Measurements from ENCODE around the gene ACTL8. TPM values are rescaled to one million over a fixed set of nuclear protein-coding genes. Genes with fewer than 3 reads are reported as not detected.

Gene ACTL8
- total RNA-seq, 4 donors from 2014 or later: 0.18 to 0.50 (median 0.19) TPM; not detected in 1

GRCh38 chr1:17867470-17867869 is 112.3 kb downstream of the ACTL8 start:
- no peak overlapping the region for H3K4me3 ChIP-seq
- intact Hi-C loops (cut with DNase I): no loop called here
- H3K4me1 ChIP-seq: no peaks in the 10 kb centered on the region
- H3K27me3 ChIP-seq: peaks cover 0 to 11% (median 0%) of the 10 kb centered on the region in 4 donors
- H3K27ac ChIP-seq: no peak overlapping the region
- DNase-seq: no peak
- H3K36me3 ChIP-seq: no peaks in the 10 kb centered on the region
- TF ChIP-seq CTCF (IDR thresholded peaks at IDR 0.05) (no peak), POLR2A (IDR thresholded peaks at IDR 0.05) (no peak)
- WGBS, 2 donors: 86 to 87% methylated on average over 8 of the region's 8 CpGs
- no peaks in the 10 kb centered on the region for H3K9me3 ChIP-seq

- no peak for DNase-seq
- no peak overlapping the region for H3K4me3 ChIP-seq
- no peak overlapping the region for H3K27ac ChIP-seq
- intact Hi-C loops (cut with DNase I): no loop called here
- H3K36me3 ChIP-seq: no peaks in the 10 kb centered on the region
- H3K4me1 ChIP-seq: no peaks in the 10 kb centered on the region
- no peaks in the 10 kb centered on the region for H3K9me3 ChIP-seq
- no peak for TF ChIP-seq CTCF (IDR thresholded peaks at IDR 0.05)
- no peak for TF ChIP-seq POLR2A (IDR thresholded peaks at IDR 0.05)
- WGBS, 2 donors: 60 to 68% methylated on average over 3 of the region's 3 CpGs
- peaks cover 0 to 12% (median 0%) of the 10 kb centered on the region in 4 donors for H3K27me3 ChIP-seq
These were observed 114.7 kb downstream of the ACTL8 start for GRCh38 chr1:17869815-17870214.

GRCh38 chr1:17870679-17871078 is 115.5 kb downstream of the ACTL8 start:
- H3K4me1 ChIP-seq: no peaks in the 10 kb centered on the region
- no peak overlapping the region for H3K27ac ChIP-seq
- TF ChIP-seq POLR2A (IDR thresholded peaks at IDR 0.05) (no peak), CTCF (IDR thresholded peaks at IDR 0.05) (no peak)
- H3K4me3 ChIP-seq: no peak overlapping the region
- no peaks in the 10 kb centered on the region for H3K9me3 ChIP-seq
- WGBS, 2 donors: 86 to 94% methylated on average over 1 of the region's 1 CpG
- intact Hi-C loops (cut with DNase I): no loop called here
- H3K27me3 ChIP-seq: peaks cover 0 to 12% (median 0%) of the 10 kb centered on the region in 4 donors
- no peak for DNase-seq
- H3K36me3 ChIP-seq: no peaks in the 10 kb centered on the region

GRCh38 chr1:17873007-17873675 is 118.0 kb downstream of the ACTL8 start:
- TF ChIP-seq CTCF (IDR thresholded peaks at IDR 0.05) (no peak), POLR2A (IDR thresholded peaks at IDR 0.05) (no peak)
- WGBS, 2 donors: 70 to 78% methylated on average over 1 to 3 of the region's 8 CpGs
- intact Hi-C loops (cut with DNase I): no loop called here
- peaks cover 0 to 12% (median 0%) of the 10 kb centered on the region in 4 donors for H3K27me3 ChIP-seq
- H3K4me3 ChIP-seq: no peak overlapping the region
- H3K4me1 ChIP-seq: no peaks in the 10 kb centered on the region
- no peak for DNase-seq
- no peaks in the 10 kb centered on the region for H3K9me3 ChIP-seq
- H3K36me3 ChIP-seq: no peaks in the 10 kb centered on the region
- H3K27ac ChIP-seq: no peak overlapping the region

- Histone ChIP-seq H3K27me3 (peaks cover 0 to 15% (median 0%) of the 10 kb centered on the region in 4 donors), H3K4me1 (no peaks in the 10 kb centered on the region), H3K9me3 (no peaks in the 10 kb centered on the region), H3K36me3 (no peaks in the 10 kb centered on the region), H3K4me3 (no peak overlapping the region), H3K27ac (no peak overlapping the region)
- TF ChIP-seq CTCF (IDR thresholded peaks at IDR 0.05) (no peak), POLR2A (IDR thresholded peaks at IDR 0.05) (no peak)
- 50 to 86% methylated on average over 1 of the region's 1 CpG for WGBS, 2 donors
- DNase-seq: no peak
- intact Hi-C loops (cut with DNase I): no loop called here
These were observed 119.1 kb downstream of the ACTL8 start for GRCh38 chr1:17874231-17874630.

All from esophagus squamous epithelium (tissue), 5 donors.